Measurements from ENCODE around the gene EHD1.

GRCh38 chr11:64902102-64902900, 23.9 kb upstream of the EHD1 start:
- TF ChIP-seq POLR2AphosphoS5 (IDR thresholded peaks at IDR 0.05; ENCODE audit: borderline replicate concordance, low read depth, low read length) (no peak), EZH2 (IDR thresholded peaks at IDR 0.05) (no peak)
